HEK293 (cell line): ENCODE measurements around the gene RGS6.

Experiments
- CTCF ChIA-PET: fragments of 350-600 bp; formaldehyde crosslinking; extraction: SDS; loops from one replicate; lab custom pipeline; 2021; ENCODE audit warnings: antibody characterized with exemption; lab: Yijun Ruan, JAX
- POLR2A ChIA-PET: fragments of 300-600 bp; formaldehyde crosslinking; extraction: SDS; loops from one replicate; lab custom pipeline; 2020; ENCODE audit warnings: antibody characterized with exemption, inconsistent platforms; lab: Yijun Ruan, JAX
- H3K27ac ChIP-seq: fragments of 200-500 bp; sonication (Bioruptor generic); 2 replicates; pipeline ENCODE4 v1.5.1; 2014; ENCODE audit warnings: low read depth, low read length, control low read depth, inconsistent platforms; ENCODE audit errors: extremely low read depth
- H3K36me3 ChIP-seq, 2 experiments: fragments of 200-500 bp in 1 of 2; sonication (Bioruptor generic) in 1 of 2; 1 replicate in 1 of 2; 2 replicates in 1 of 2; pipeline ENCODE4 v1.5.1; 2014 to 2017; ENCODE audit warnings: inconsistent platforms in 2 of 2, low read length in 2 of 2; ENCODE audit not compliant: control insufficient read depth in 2 of 2, insufficient read depth in 1 of 2
- H3K4me1 ChIP-seq: fragments of 200-500 bp; sonication (Bioruptor generic); 2 replicates; pipeline ENCODE4 v1.5.1; 2014; ENCODE audit warnings: mild to moderate bottlenecking, low read length, inconsistent platforms; ENCODE audit not compliant: control insufficient read depth, insufficient read depth
- H3K4me3 ChIP-seq: 2 replicates; pipeline ENCODE4 v1.5.1; 2011; ENCODE audit warnings: low read depth, mild to moderate bottlenecking, control low read depth, low read length, moderate library complexity
- H3K9me3 ChIP-seq: fragments of 200-500 bp; sonication (Bioruptor generic); 2 replicates; pipeline ENCODE4 v1.5.1; 2014; ENCODE audit warnings: low read depth, low read length, inconsistent platforms; ENCODE audit not compliant: control insufficient read depth, insufficient read depth
- EGR2 ChIP-seq: fragments of 450-650 bp; formaldehyde crosslinking; IDR thresholded peaks from 2 replicates; pipeline ENCODE4 v1.5.1; 2016; ENCODE audit warnings: low read depth, missing biosample characterization, missing genetic modification characterization
- KLF1 ChIP-seq: fragments of 450-650 bp; formaldehyde crosslinking; IDR thresholded peaks from 2 replicates; pipeline ENCODE4 v1.5.1; 2016; ENCODE audit warnings: missing biosample characterization, missing genetic modification characterization
- PRDM10 ChIP-seq: fragments of 450-650 bp; formaldehyde crosslinking; IDR thresholded peaks from 2 replicates; pipeline ENCODE4 v1.5.1; 2016; ENCODE audit warnings: missing biosample characterization, missing genetic modification characterization
- SP3 ChIP-seq: fragments of 450-650 bp; formaldehyde crosslinking; IDR thresholded peaks from 2 replicates; pipeline ENCODE4 v1.5.1; 2016; ENCODE audit warnings: missing biosample characterization, missing genetic modification characterization
- TSHZ1 ChIP-seq: fragments of 450-650 bp; formaldehyde crosslinking; IDR thresholded peaks from 2 replicates; pipeline ENCODE4 v1.5.1; 2016; ENCODE audit warnings: missing biosample characterization, missing genetic modification characterization, borderline replicate concordance
- ZBTB21 ChIP-seq: fragments of 450-650 bp; formaldehyde crosslinking; IDR thresholded peaks from 2 replicates; pipeline ENCODE4 v1.5.1; 2017; ENCODE audit warnings: missing biosample characterization, missing genetic modification characterization
- ZBTB48 ChIP-seq: fragments of 450-650 bp; formaldehyde crosslinking; IDR thresholded peaks from 2 replicates; pipeline ENCODE4 v1.5.1; 2016; ENCODE audit warnings: missing biosample characterization, missing genetic modification characterization
- ZFHX2 ChIP-seq: fragments of 450-650 bp; formaldehyde crosslinking; conservative IDR thresholded peaks from 2 replicates; pipeline ENCODE4 v1.5.1; 2016; ENCODE audit warnings: missing biosample characterization, missing genetic modification characterization
- ZFP69B ChIP-seq: fragments of 450-650 bp; formaldehyde crosslinking; IDR thresholded peaks from 2 replicates; pipeline ENCODE4 v1.5.1; 2016; ENCODE audit warnings: missing biosample characterization, missing genetic modification characterization
- ZNF174 ChIP-seq: fragments of 450-650 bp; formaldehyde crosslinking; IDR thresholded peaks from 2 replicates; pipeline ENCODE4 v1.5.0; 2017; ENCODE audit warnings: missing biosample characterization, mild to moderate bottlenecking, missing genetic modification characterization
- ZNF26 ChIP-seq: fragments of 450-650 bp; formaldehyde crosslinking; IDR thresholded peaks from 2 replicates; pipeline ENCODE4 v1.5.1; 2016; ENCODE audit warnings: missing biosample characterization, missing genetic modification characterization
- ZNF37A ChIP-seq: fragments of 450-650 bp; IDR thresholded peaks from 2 replicates; pipeline ENCODE4 v1.5.1; 2018; ENCODE audit warnings: missing biosample characterization, missing genetic modification characterization
- ZNF473 ChIP-seq: fragments of 450-650 bp; formaldehyde crosslinking; IDR thresholded peaks from 2 replicates; pipeline ENCODE4 v1.5.1; 2017; ENCODE audit warnings: missing biosample characterization, missing genetic modification characterization
- ZNF510 ChIP-seq: fragments of 450-650 bp; formaldehyde crosslinking; IDR thresholded peaks from 2 replicates; pipeline ENCODE4 v1.5.1; 2018; ENCODE audit warnings: mild to moderate bottlenecking, missing genetic modification characterization, missing biosample characterization; ENCODE audit not compliant: insufficient replicate concordance
- ZNF704 ChIP-seq: fragments of 450-650 bp; formaldehyde crosslinking; IDR thresholded peaks from 2 replicates; pipeline ENCODE4 v1.5.1; 2016; ENCODE audit warnings: missing biosample characterization, missing genetic modification characterization
- ZNF830 ChIP-seq: fragments of 450-650 bp; IDR thresholded peaks from 2 replicates; pipeline ENCODE4 v1.5.0; 2018; ENCODE audit warnings: missing biosample characterization, missing genetic modification characterization, low read depth, mild to moderate bottlenecking, moderate library complexity
- ZSCAN23 ChIP-seq: fragments of 450-650 bp; formaldehyde crosslinking; IDR thresholded peaks from 2 replicates; pipeline ENCODE4 v1.5.1; 2016; ENCODE audit warnings: missing biosample characterization, missing genetic modification characterization
- TF ChIP-seq, protein P1 (sequence below): fragments of 450-650 bp; formaldehyde crosslinking; IDR thresholded peaks from 2 replicates; pipeline ENCODE4 v1.5.1; 2016; ENCODE audit warnings: missing biosample characterization, missing genetic modification characterization

RGS6 gene

GRCh38 chr14:72450473-72451044, 518.3 kb downstream of the RGS6 start:
- Histone ChIP-seq H3K27ac (no peak overlapping the region), H3K4me1 (peaks cover 5% of the 10 kb centered on the region; the same call in 1 of the 2 replicates), H3K4me3 (no peak overlapping the region), H3K9me3 (no peaks in the 10 kb centered on the region), H3K36me3 (no peaks in the 10 kb centered on the region)
- POLR2A ChIA-PET: no interaction called here
- TF ChIP-seq ZBTB21: no peak
- no peak for TF ChIP-seq ZNF26 (tag by site-specific recombination)
- no peak for TF ChIP-seq ZSCAN23 (tag by site-specific recombination)
- no peak for TF ChIP-seq ZNF473
- no peak for TF ChIP-seq ZFHX2
- no peak for TF ChIP-seq ZNF830 (tag by site-specific recombination)
- TF ChIP-seq EGR2 (tag by site-specific recombination): no peak
- TF ChIP-seq ZNF704 (tag by site-specific recombination): no peak
- no peak for TF ChIP-seq KLF1
- TF ChIP-seq PRDM10 (tag by site-specific recombination): no peak
- TF ChIP-seq, protein P1, sequence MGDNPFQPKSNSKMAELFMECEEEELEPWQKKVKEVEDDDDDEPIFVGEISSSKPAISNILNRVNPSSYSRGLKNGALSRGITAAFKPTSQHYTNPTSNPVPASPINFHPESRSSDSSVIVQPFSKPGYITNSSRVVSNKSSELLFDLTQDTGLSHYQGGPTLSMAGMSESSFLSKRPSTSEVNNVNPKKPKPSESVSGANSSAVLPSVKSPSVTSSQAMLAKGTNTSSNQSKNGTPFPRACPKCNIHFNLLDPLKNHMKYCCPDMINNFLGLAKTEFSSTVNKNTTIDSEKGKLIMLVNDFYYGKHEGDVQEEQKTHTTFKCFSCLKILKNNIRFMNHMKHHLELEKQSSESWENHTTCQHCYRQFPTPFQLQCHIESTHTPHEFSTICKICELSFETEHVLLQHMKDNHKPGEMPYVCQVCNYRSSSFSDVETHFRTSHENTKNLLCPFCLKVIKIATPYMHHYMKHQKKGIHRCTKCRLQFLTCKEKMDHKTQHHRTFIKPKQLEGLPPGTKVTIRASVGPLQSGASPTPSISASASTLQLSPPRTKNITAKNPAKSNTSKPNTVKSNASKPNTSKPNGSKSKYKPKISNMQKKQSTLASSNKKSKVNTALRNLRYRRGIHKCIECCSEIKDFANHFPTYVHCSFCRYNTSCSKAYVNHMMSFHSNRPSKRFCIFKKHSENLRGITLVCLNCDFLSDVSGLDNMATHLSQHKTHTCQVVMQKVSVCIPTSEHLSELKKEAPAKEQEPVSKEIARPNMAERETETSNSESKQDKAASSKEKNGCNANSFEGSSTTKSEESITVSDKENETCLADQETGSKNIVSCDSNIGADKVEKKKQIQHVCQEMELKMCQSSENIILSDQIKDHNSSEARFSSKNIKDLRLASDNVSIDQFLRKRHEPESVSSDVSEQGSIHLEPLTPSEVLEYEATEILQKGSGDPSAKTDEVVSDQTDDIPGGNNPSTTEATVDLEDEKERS: no peak
- TF ChIP-seq TSHZ1 (tag by site-specific recombination): no peak
- no peak for TF ChIP-seq ZNF37A (tag by site-specific recombination)
- no peak for TF ChIP-seq SP3
- no peak for TF ChIP-seq ZNF510 (tag by site-specific recombination)
- no peak for TF ChIP-seq ZFP69B (tag by site-specific recombination)
- TF ChIP-seq ZNF174: no peak
- no peak for TF ChIP-seq ZBTB48 (tag by site-specific recombination)
- CTCF ChIA-PET: no interaction called here
